Endothelial cell of umbilical vein (primary cell): ENCODE data around the gene RBM15B.

Experiments used
- POLR2A ChIP-seq: IDR thresholded peaks from 2 replicates; pipeline ENCODE4 v1.6.1; 2012; ENCODE audit warnings: low read depth, mild to moderate bottlenecking, control low read depth, low read length
- TF ChIP-seq, protein P1 (sequence below), 2 donors: IDR thresholded peaks; 1 replicate in 1 of 2; 2 replicates in 1 of 2; pipeline ENCODE4 v1.5.1; 2011; ENCODE audit warnings: low read length in 2 of 2, mild to moderate bottlenecking in 2 of 2, moderate library complexity in 2 of 2, control low read depth in 1 of 2, inconsistent platforms in 1 of 2, low read depth in 1 of 2; ENCODE audit not compliant: insufficient read depth in 1 of 2; ENCODE audit errors: extremely low read depth in 1 of 2

DNA sequence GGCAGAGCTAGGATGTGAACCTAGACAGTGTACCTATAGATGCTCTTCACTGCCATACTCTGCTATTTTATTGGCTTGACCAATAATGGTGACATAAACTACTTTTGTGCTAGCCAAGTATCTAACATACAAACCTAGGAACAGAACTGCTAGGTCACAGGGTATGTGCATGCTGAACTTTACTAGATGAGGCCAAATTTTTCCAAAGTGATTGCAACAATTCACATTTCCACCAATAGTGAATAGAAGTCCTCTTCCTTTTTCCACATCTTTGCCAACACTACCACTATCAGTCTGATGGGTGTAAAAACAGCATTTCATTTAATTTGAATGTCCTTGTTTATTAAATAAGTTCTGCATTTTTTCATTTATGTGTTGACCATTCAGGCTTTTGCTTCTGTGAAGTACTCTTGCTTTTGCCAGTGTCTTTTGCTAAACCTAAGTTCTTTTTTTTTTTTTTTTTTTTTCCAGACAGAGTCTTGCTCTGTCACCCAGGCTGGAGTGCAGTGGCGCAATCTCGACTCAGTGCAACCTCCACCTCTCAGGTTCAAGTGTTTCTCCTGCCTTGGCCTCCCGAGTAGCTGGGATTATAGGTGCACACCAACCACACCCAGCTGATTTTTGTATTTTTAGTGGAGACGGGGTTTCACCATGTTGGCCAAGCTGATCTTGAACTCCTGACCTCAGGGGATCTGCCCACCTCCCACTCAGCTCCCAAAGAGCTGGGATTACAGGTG lies 54.6 kb downstream of the RBM15B start:
- TF ChIP-seq, protein P1, sequence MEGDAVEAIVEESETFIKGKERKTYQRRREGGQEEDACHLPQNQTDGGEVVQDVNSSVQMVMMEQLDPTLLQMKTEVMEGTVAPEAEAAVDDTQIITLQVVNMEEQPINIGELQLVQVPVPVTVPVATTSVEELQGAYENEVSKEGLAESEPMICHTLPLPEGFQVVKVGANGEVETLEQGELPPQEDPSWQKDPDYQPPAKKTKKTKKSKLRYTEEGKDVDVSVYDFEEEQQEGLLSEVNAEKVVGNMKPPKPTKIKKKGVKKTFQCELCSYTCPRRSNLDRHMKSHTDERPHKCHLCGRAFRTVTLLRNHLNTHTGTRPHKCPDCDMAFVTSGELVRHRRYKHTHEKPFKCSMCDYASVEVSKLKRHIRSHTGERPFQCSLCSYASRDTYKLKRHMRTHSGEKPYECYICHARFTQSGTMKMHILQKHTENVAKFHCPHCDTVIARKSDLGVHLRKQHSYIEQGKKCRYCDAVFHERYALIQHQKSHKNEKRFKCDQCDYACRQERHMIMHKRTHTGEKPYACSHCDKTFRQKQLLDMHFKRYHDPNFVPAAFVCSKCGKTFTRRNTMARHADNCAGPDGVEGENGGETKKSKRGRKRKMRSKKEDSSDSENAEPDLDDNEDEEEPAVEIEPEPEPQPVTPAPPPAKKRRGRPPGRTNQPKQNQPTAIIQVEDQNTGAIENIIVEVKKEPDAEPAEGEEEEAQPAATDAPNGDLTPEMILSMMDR (IDR thresholded peaks at IDR 0.05; ENCODE audit: extremely low read depth in 1 of 2, insufficient read depth in 1 of 2, low read depth in 1 of 2, low read length in 2 of 2): no peak
- no peak for TF ChIP-seq POLR2A
